GM15510 (cell line): Measurements from ENCODE around the gene TUBG1.
A peak's percentile ranks its signal among the peaks of the same experiment; 100 is the strongest.

Experiments
- POLR2A ChIP-seq: IDR thresholded peaks from 3 replicates; pipeline ENCODE4 v1.6.1; 2011; ENCODE audit warnings: borderline replicate concordance; ENCODE audit not compliant: insufficient read length; ENCODE audit errors: extremely low read depth

TUBG1 gene

GRCh38 chr17:42612013-42612412 is 2.5 kb downstream of the TUBG1 start:
- no peak for TF ChIP-seq POLR2A

- TF ChIP-seq POLR2A = no peak
Measured at GRCh38 chr17:42613699-42614295, 4.3 kb downstream of the TUBG1 start.

DNA sequence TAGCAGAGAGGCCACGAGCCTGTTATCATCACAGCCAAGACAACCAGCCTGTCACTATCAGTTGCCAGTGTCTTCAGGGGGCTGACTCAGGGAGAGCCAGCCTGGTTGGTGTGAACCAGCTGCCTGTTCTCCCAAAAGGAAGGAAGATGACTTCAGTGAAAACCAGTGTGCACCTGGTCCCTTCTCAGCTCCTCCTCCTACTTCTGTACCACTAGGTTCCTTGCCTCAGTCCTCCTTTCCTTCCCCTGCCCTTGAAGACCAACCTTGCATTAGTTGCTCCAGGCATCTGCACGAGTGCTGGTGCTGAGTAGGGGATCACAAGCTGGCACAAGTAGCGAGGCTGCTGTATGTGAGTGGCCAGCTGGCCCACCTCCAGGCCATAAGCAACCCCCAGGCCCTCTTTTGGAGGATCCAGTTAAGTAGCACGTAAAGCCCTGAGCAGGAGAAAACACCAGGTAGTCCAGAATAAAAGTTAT is 8.5 kb downstream of the TUBG1 start:
- TF ChIP-seq POLR2A = peak; percentile 30

- no peak for TF ChIP-seq POLR2A
Measured at GRCh38 chr17:42618442-42619150, 9.1 kb downstream of the TUBG1 start.

DNA sequence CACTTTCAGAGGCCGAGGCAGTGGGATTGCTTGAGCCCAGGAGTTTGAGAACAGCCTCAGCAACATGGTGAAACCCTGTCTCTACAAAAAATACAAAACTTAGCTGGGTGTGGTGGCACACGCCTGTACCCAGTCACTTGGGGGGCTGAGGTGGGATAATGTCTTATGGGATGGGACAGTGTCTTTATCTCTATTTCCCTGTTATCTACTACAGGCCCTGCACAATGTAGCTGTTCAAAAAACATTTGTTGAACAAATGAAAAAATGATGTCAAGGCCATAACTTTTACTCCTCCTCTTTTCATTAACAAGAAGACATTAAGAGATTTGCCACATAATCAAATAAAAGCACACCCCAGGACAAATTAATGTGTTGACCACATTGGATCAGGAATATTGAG is 13.8 kb downstream of the TUBG1 start:
- no peak for TF ChIP-seq POLR2A

DNA sequence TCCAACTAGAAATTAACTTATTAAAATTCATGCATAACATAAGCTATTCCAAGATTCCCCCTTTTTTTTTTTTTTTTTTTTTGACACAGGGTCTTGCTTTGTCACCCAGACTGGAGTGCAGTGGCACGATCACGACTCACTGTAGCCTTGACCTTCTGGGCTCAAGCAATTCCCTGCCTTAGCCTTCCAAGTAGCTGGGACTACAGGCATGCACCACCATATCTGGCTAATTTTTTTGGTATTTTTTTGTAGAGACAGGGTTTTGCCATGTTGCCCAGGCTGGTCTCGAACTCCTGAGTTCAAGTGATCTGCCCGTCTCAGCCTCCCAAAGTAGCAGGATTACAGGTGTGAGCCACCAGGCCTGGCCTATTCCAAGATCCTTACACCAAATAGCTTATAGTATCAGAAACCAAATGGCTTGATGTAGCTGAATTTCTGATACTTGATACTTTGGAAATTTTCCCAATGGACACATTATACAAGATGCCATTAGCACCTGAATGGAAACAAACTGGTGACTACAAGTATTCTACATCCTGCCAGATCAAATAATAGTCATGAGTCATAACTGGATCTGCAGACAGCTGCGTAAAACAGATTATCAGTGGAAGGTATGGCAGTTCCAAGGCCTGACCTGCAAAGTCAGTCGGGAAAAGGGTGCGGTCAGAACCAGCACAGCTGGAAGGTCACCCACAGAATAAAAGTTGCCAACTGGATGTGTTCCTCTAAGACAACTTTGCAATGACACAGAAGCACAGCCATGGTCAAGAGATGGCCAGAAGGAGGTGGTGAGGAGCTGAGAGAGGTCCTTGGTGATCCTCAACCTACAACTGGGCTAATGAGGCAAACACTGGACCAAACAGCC is 14.5 kb downstream of the TUBG1 start:
- no peak for TF ChIP-seq POLR2A

GRCh38 chr17:42629411-42630009 is 20.0 kb downstream of the TUBG1 start:
- TF ChIP-seq POLR2A = no peak

- TF ChIP-seq POLR2A = no peak
Measured at GRCh38 chr17:42632949-42633444, 23.5 kb downstream of the TUBG1 start.

DNA sequence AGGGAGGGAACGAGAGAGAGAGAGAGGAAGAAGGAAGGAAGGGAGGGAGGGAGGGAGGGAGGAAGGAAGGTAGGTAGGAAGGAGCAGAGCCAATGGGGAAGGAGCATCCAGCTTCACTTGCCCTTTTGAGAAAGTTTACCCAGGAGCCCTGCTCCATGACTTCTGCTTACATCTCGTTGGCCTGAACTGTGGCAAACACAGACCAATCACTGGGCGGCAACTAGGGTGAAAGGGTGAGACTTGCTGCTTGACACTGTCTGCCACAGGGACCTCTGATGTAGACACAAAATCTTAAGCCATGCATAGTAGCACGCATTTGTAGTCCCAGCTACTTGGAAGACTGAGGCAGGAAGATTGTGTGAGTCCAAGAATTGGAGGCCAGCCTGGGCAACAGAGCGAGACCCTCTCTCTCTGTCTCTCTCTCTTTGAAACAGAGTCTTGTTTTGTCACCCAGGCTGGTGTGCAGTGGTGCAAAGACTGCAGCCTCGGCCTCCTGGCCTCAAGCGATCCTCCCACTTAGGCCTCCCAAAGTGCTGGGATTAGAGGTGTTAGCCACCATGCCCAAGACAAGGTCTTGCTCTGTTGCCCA is 30.1 kb downstream of the TUBG1 start:
- TF ChIP-seq POLR2A = no peak

DNA sequence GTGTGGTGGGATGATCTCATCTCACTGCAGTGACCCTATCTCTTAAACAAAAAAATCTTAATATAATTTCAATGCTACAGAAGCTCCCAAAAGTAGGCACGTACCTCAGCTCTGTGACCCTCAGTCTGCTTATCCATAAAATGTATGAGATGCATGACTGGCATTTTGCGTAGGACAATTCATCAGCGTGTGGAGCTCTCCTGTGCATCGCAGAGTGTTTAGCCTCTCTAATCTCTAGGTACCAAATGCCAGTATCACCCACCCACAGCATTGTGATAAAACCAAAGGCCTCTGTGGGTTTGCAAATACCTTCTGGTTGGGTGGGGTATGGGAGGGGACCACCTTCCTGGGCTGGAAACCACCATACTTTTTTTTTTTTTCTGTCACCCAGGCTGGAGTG is 30.6 kb downstream of the TUBG1 start:
- no peak for TF ChIP-seq POLR2A

- no peak for TF ChIP-seq POLR2A
Measured at GRCh38 chr17:42642336-42642735, 32.9 kb downstream of the TUBG1 start.

- TF ChIP-seq POLR2A = no peak
Measured at GRCh38 chr17:42647778-42648177, 38.3 kb downstream of the TUBG1 start.

- TF ChIP-seq POLR2A = no peak
Measured at GRCh38 chr17:42651392-42651791, 41.9 kb downstream of the TUBG1 start.
